PFSK-1 (cell line): ENCODE data around the gene INSC.

Source experiments
- FOXP2 ChIP-seq: optimal IDR thresholded peaks from 2 replicates; pipeline ENCODE3; 2011; ENCODE audit warnings: borderline replicate concordance, control low read depth, inconsistent platforms; ENCODE audit not compliant: insufficient read depth; ENCODE audit errors: extremely low read length, extremely low read depth
- POLR2AphosphoS5 ChIP-seq: IDR thresholded peaks from 2 replicates; pipeline ENCODE4 v1.6.1; 2012; ENCODE audit warnings: low read depth, mild to moderate bottlenecking, control low read depth, low read length, moderate library complexity
- SIN3A ChIP-seq: IDR thresholded peaks from 2 replicates; pipeline ENCODE4 v1.6.1; 2012; ENCODE audit warnings: mild to moderate bottlenecking, low read length, moderate library complexity, borderline replicate concordance; ENCODE audit not compliant: insufficient read depth
- TAF1 ChIP-seq: IDR thresholded peaks from 2 replicates; pipeline ENCODE4 v1.6.1; 2012; ENCODE audit warnings: low read length, control low read depth, borderline replicate concordance; ENCODE audit not compliant: insufficient read depth
- TF ChIP-seq, protein P1 (sequence below), 2 experiments: IDR thresholded peaks; 2 replicates each; pipeline versions ENCODE4 v1.6.1 to v1.8.0; 2011 to 2012; ENCODE audit warnings: low read depth in 2 of 2, low read length in 2 of 2, control low read depth in 1 of 2, inconsistent platforms in 1 of 2, mild to moderate bottlenecking in 1 of 2, moderate library complexity in 1 of 2; ENCODE audit not compliant: insufficient read depth in 1 of 2

The INSC gene

DNA sequence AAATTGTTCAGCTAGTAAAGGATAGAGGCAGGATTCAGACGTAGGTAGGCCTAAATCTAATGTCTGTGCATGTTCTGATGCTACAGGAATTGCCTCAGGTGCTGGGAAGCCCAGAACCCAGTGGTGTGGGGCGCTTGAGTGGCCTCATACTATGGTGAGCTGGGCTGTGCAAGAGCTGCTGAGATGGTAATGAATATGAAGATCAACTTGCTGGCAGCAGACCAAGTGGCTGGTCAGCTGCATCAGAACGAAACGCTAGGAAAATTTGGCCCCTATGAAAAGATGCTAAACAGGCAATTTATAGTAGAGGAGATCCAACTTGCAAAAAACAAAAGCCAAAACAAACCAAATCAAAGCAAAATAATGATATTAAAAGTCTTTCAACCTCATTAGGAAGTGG is 102.7 kb downstream of the INSC start:
- no peak for TF ChIP-seq TAF1
- TF ChIP-seq, protein P1, sequence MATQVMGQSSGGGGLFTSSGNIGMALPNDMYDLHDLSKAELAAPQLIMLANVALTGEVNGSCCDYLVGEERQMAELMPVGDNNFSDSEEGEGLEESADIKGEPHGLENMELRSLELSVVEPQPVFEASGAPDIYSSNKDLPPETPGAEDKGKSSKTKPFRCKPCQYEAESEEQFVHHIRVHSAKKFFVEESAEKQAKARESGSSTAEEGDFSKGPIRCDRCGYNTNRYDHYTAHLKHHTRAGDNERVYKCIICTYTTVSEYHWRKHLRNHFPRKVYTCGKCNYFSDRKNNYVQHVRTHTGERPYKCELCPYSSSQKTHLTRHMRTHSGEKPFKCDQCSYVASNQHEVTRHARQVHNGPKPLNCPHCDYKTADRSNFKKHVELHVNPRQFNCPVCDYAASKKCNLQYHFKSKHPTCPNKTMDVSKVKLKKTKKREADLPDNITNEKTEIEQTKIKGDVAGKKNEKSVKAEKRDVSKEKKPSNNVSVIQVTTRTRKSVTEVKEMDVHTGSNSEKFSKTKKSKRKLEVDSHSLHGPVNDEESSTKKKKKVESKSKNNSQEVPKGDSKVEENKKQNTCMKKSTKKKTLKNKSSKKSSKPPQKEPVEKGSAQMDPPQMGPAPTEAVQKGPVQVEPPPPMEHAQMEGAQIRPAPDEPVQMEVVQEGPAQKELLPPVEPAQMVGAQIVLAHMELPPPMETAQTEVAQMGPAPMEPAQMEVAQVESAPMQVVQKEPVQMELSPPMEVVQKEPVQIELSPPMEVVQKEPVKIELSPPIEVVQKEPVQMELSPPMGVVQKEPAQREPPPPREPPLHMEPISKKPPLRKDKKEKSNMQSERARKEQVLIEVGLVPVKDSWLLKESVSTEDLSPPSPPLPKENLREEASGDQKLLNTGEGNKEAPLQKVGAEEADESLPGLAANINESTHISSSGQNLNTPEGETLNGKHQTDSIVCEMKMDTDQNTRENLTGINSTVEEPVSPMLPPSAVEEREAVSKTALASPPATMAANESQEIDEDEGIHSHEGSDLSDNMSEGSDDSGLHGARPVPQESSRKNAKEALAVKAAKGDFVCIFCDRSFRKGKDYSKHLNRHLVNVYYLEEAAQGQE (IDR thresholded peaks at IDR 0.05; ENCODE audit: insufficient read depth in 1 of 2, low read depth in 2 of 2, low read length in 2 of 2): no peak
- no peak for TF ChIP-seq FOXP2
- TF ChIP-seq SIN3A: no peak
- no peak for TF ChIP-seq POLR2AphosphoS5

DNA sequence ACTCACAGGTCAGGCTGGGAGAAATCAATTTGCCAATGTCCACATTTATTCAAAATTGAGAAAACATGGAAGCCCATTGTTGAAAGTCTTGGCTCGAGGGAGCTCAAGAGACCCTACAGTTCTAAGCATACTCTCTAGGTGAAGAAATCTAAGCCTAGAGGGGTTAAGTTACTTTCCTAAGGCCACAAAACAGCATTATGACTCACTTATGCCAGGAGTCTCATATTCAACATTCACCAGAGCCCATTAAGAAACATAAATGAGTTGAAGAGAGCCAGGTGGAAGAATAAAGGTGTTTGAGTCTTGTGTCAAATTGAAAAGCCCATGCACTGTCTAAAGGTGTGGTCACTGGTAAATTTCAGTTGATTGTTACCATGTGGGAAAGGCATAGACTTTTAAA is 108.1 kb downstream of the INSC start:
- TF ChIP-seq TAF1 (no peak), SIN3A (no peak), POLR2AphosphoS5 (no peak), FOXP2 (no peak)
- TF ChIP-seq, protein P1 (IDR thresholded peaks at IDR 0.05; ENCODE audit: insufficient read depth in 1 of 2, low read depth in 2 of 2, low read length in 2 of 2): no peak

DNA sequence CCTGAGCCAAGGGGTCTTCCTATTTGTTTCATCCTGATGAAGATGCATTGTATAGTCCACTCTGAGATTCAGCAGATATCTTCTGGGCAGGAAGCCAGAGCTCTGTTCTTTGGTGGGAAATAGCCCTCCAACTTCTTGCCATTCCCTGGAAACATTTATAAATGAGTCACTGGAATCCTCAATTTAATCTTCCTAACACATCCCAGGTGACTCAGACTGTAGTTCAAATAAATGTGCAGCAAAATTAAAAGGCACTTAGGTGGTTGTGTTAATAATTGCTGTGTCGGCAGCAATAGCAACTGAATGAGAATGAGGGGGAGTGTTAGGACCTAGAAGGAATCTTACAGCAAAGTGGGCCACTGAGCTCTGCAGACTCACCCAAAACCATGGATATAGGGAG is 108.6 kb downstream of the INSC start:
- TF ChIP-seq FOXP2: no peak
- TF ChIP-seq TAF1: no peak
- TF ChIP-seq, protein P1 (IDR thresholded peaks at IDR 0.05; ENCODE audit: insufficient read depth in 1 of 2, low read depth in 2 of 2, low read length in 2 of 2): no peak
- TF ChIP-seq POLR2AphosphoS5: no peak
- TF ChIP-seq SIN3A: no peak

DNA sequence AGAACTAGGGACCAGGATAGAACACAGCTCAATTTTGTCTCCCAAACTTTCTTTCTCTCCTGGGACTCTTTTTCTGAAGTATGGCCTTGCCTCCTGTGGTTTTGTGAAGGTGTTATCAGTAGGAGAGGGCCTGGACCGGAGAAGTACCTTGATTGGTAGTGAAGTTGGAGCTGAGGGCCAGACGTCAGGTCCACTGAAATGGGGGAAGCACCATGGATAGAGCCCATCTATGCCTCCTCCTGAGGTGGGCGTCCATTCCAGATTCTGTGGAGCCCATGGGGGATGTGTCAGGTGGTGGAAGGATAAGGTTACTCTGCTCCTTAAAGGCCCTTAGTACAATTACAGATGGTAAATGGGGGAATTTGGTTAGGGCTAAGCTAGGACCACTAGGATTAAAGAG is 109.7 kb downstream of the INSC start:
- TF ChIP-seq, protein P1 (IDR thresholded peaks at IDR 0.05; ENCODE audit: insufficient read depth in 1 of 2, low read depth in 2 of 2, low read length in 2 of 2): peak in 1 of 2 experiments; percentile 60; a peak in 1 of 4 replicates
- TF ChIP-seq SIN3A (no peak), TAF1 (no peak), FOXP2 (no peak), POLR2AphosphoS5 (no peak)

DNA sequence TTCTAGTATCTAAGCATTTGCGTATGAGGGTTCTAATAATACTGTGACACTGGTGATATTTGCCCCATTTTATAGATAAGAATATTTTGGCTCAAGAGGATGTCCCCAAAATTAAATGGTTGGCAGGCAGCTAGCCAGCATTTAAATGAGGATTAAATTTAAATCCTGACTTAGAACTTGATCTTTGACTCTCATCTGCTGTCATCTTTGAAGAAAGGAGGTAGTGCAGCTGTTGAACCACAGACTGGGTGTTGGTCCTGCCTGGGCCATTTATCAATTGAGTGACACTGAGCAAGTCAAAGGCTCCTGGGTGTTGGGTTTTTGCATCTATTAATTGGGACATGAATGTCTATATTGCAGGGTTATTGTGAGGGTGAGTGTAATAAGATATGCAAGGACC is 112.3 kb downstream of the INSC start:
- TF ChIP-seq POLR2AphosphoS5 (no peak), FOXP2 (no peak), SIN3A (no peak)
- TF ChIP-seq, protein P1 (IDR thresholded peaks at IDR 0.05; ENCODE audit: insufficient read depth in 1 of 2, low read depth in 2 of 2, low read length in 2 of 2): no peak
